K562 treated with DMSO at 1 percent for 4 hours (cell line): ENCODE measurements around the gene COA7. TPM values are rescaled to one million over a fixed set of nuclear protein-coding genes. Genes with fewer than 3 reads are reported as not detected.

Experiments used
- total RNA-seq: library from RNA; unstranded; fragments of 300-600 nt; gene quantifications from 2 replicates; pipeline ENCODE4 v1.2.3, GENCODE V29; 2022; ENCODE audit not compliant: insufficient read depth

The COA7 gene
- 9.1 and 13.8 TPM in 2 replicates for total RNA-seq

GRCh38 chr1:52697795-52698674, at the start of gene COA7:
TSS of gene COA7 (minus strand) at chr1:52698347. CDS start at chr1:52698326, 21 bp downstream.

GRCh38 chr1:52726265-52727113, 28.3 kb upstream of the COA7 start, which contains the start of gene ZYG11B:
TSS of gene ZYG11B (plus strand) at chr1:52726453. CDS start at chr1:52726654, 201 bp downstream.

Other genes starting within 250 kb of the COA7 start
- gene TUT4, start 145.3 kb downstream of the COA7 start, total RNA-seq = 25.2 and 29.8 TPM in 2 replicates
- gene GPX7, start 96.0 kb downstream of the COA7 start, total RNA-seq = not detected in 2 replicates
- not detected in 2 replicates for gene SHISAL2A, start 65.2 kb downstream of the COA7 start, total RNA-seq
- gene ZYG11B, start 28.1 kb upstream of the COA7 start, total RNA-seq = 8.5 and 11.7 TPM in 2 replicates
- 3.2 and 4.3 TPM in 2 replicates for gene ZYG11A, start 144.4 kb upstream of the COA7 start, total RNA-seq
- gene ECHDC2, start 223.4 kb upstream of the COA7 start, total RNA-seq = 2.8 and 5.9 TPM in 2 replicates
- 79.9 and 83.9 TPM in 2 replicates for gene SCP2, start 228.9 kb upstream of the COA7 start, total RNA-seq